Kidney (tissue), 14 donors: Measurements from ENCODE around the gene RBM39. TPM values are rescaled to one million over a fixed set of nuclear protein-coding genes. Genes with fewer than 3 reads are reported as not detected.

Source experiments
- DNase-seq, 5 donors: peaks; one replicate each; pipeline ENCODE4 v3.0.0-alpha.2; 2013 to 2020
- FAIRE-seq: peaks from 2 replicates; lab custom pipeline; 2012; peaks lifted over from hg19 to GRCh38; lab: Jason Lieb, UNC
- H3K27ac ChIP-seq, 2 donors: one replicate each; pipeline ENCODE4 v1.7.0; 2013; ENCODE audit warnings: low read depth in 2 of 2, low read length in 2 of 2, inconsistent platforms in 1 of 2
- H3K27me3 ChIP-seq: one replicate; pipeline ENCODE4 v1.7.1; 2013; ENCODE audit warnings: low read length, inconsistent platforms; ENCODE audit not compliant: control insufficient read depth, insufficient read depth
- H3K36me3 ChIP-seq, 3 donors: one replicate each; pipeline versions ENCODE4 v1.7.0 to v1.7.1; 2013; ENCODE audit warnings: low read length in 3 of 3, control low read depth in 1 of 3, inconsistent platforms in 1 of 3; ENCODE audit not compliant: insufficient read depth in 3 of 3, control insufficient read depth in 2 of 3
- H3K4me1 ChIP-seq, 3 donors: one replicate each; pipeline versions ENCODE4 v1.7.0 to v1.7.1; 2013; ENCODE audit warnings: low read length in 3 of 3, inconsistent platforms in 1 of 3, low read depth in 1 of 3; ENCODE audit not compliant: control insufficient read depth in 2 of 3, insufficient read depth in 2 of 3
- H3K4me3 ChIP-seq, 3 donors: one replicate each; pipeline versions ENCODE4 v1.7.0 to v1.8.1; 2013; ENCODE audit warnings: low read length in 3 of 3, control low read depth in 1 of 3, inconsistent platforms in 1 of 3
- H3K9ac ChIP-seq, 3 donors: one replicate each; pipeline versions ENCODE4 v1.7.0 to v1.7.1; 2013; ENCODE audit warnings: low read length in 3 of 3, control low read depth in 1 of 3, inconsistent platforms in 1 of 3
- H3K9me3 ChIP-seq, 3 donors: one replicate each; pipeline versions ENCODE4 v1.7.0 to v1.7.1; 2013; ENCODE audit warnings: low read length in 3 of 3, control low read depth in 1 of 3, inconsistent platforms in 1 of 3; ENCODE audit not compliant: control insufficient read depth in 2 of 3, insufficient read depth in 1 of 3
- CTCF ChIP-seq: IDR thresholded peaks from 3 replicates; pipeline ENCODE4 v1.5.1; 2012; ENCODE audit warnings: mild to moderate bottlenecking, moderate library complexity, borderline replicate concordance; ENCODE audit not compliant: insufficient read depth; ENCODE audit errors: extremely low read depth
- intact Hi-C: fragments of 100-400 bp; cut with DNase I; formaldehyde crosslinking; loops from one replicate; pipeline ENCODE4 v1.11.1; 2022
- polyA plus RNA-seq: library from polyadenylated mRNA; stranded (reverse); fragments of 350-450 nt; fragmentation: Illumina TruSeq; extraction: RNeasy Lipid Tissue Mini Kit (QIAGEN cat#74804); gene quantifications from one replicate; pipeline ENCODE4 v1.2.3, GENCODE V29; 2014; ENCODE audit warnings: low read depth, low replicate concordance; ENCODE audit not compliant: insufficient read depth
- total RNA-seq: library from RNA; stranded (reverse); fragmentation: NEBNext Ultra II Directional; extraction: Animal tissue kit (Norgen Biotek cat#: 25700); gene quantifications from one replicate; pipeline ENCODE4 v1.2.1, GENCODE V29; 2021
- donor health status: control.
- donor health status: control.
- donor health status: control.
- donor health status: control.
- donor health status: control.
- donor health status: DM: yes; HTN: yes; CAD: no.
- donor health status: Normal renal cell carcinoma (clear cell type).

RBM39 gene
- total and polyA plus RNA-seq, 2 donors from 2014 or later = 148 to 304 TPM

GRCh38 chr20:35776513-35777101 lies 34.5 kb upstream of the RBM39 start:
- TF ChIP-seq CTCF = no peak
- H3K9me3 ChIP-seq = no peaks in the 10 kb centered on the region
- no peak for FAIRE-seq
- peaks cover 0 to 11% (median 5%) of the 10 kb centered on the region in 3 donors for H3K4me1 ChIP-seq
- H3K27ac ChIP-seq = no peak overlapping the region
- H3K9ac ChIP-seq = no peak overlapping the region
- DNase-seq = no peak
- intact Hi-C loops = no loop called here
- no peak overlapping the region for H3K4me3 ChIP-seq
- H3K36me3 ChIP-seq = no peaks in the 10 kb centered on the region
- no peaks in the 10 kb centered on the region for H3K27me3 ChIP-seq

GRCh38 chr20:35774391-35774790 lies 32.3 kb upstream of the RBM39 start:
- Histone ChIP-seq H3K4me3 (no peak overlapping the region), H3K27me3 (no peaks in the 10 kb centered on the region), H3K36me3 (no peaks in the 10 kb centered on the region), H3K4me1 (peaks cover 0 to 11% (median 5%) of the 10 kb centered on the region in 3 donors), H3K9me3 (no peaks in the 10 kb centered on the region), H3K27ac (no peak overlapping the region), H3K9ac (no peak overlapping the region)
- no peak for FAIRE-seq
- DNase-seq = no peak
- intact Hi-C loops = no loop called here
- no peak for TF ChIP-seq CTCF

- H3K27me3 ChIP-seq = no peaks in the 10 kb centered on the region
- DNase-seq = no peak
- peaks cover under 1 to 16% (median 15%) of the 10 kb centered on the region in 3 donors for H3K4me1 ChIP-seq
- TF ChIP-seq CTCF = no peak
- peak overlapping the region in 2 of 3 donors; percentile 18 to 86 for H3K9ac ChIP-seq
- H3K9me3 ChIP-seq = no peaks in the 10 kb centered on the region
- intact Hi-C loops = no loop called here
- H3K4me3 ChIP-seq = peak overlapping the region in 2 of 3 donors; percentile 13 to 81
- H3K27ac ChIP-seq = peak overlapping the region; percentile 14 to 86
- H3K36me3 ChIP-seq = no peaks in the 10 kb centered on the region
- FAIRE-seq = no peak
Observed at GRCh38 chr20:35773154-35773751, 31.2 kb upstream of the RBM39 start.
